Measurements from ENCODE around the gene PRKCG. TPM values are rescaled to one million over a fixed set of nuclear protein-coding genes. Genes with fewer than 3 reads are reported as not detected.

Gene PRKCG
- total RNA-seq, 4 donors from 2014 or later: not detected

- TF ChIP-seq CTCF (IDR thresholded peaks at IDR 0.05): no peak
- DNase-seq (ENCODE audit: low spot score): no peak
- no peak for ATAC-seq (ENCODE audit: low FRiP score)
Observed at GRCh38 chr19:53894707-53895106, 12.7 kb downstream of the PRKCG start.

GRCh38 chr19:53896682-53897081 is 14.7 kb downstream of the PRKCG start:
- ATAC-seq (ENCODE audit: low FRiP score) (no peak), DNase-seq (ENCODE audit: low spot score) (no peak)
- TF ChIP-seq CTCF (IDR thresholded peaks at IDR 0.05): no peak

GRCh38 chr19:53897459-53897858 is 15.5 kb downstream of the PRKCG start:
- no peak for ATAC-seq (ENCODE audit: low FRiP score)
- TF ChIP-seq CTCF (IDR thresholded peaks at IDR 0.05): no peak
- DNase-seq (ENCODE audit: low spot score): no peak

- no peak for DNase-seq (ENCODE audit: low spot score)
- no peak for ATAC-seq (ENCODE audit: low FRiP score)
- TF ChIP-seq CTCF (IDR thresholded peaks at IDR 0.05): no peak
Observed at GRCh38 chr19:53898166-53898565, 16.2 kb downstream of the PRKCG start.

GRCh38 chr19:53898636-53899341 is 16.8 kb downstream of the PRKCG start:
- no peak for TF ChIP-seq CTCF (IDR thresholded peaks at IDR 0.05)
- ATAC-seq (ENCODE audit: low FRiP score) (no peak), DNase-seq (ENCODE audit: low spot score) (no peak)

- no peak for ATAC-seq (ENCODE audit: low FRiP score)
Observed at GRCh38 chr19:53900191-53900860, 18.3 kb downstream of the PRKCG start.

More at GRCh38 chr19:53900191-53900860, 18.3 kb downstream of the PRKCG start:
- TF ChIP-seq CTCF (IDR thresholded peaks at IDR 0.05): no peak
- no peak for DNase-seq (ENCODE audit: low spot score)
